ENCODE measurements around the gene PLEKHG3. TPM values are rescaled to one million over a fixed set of nuclear protein-coding genes. Genes with fewer than 3 reads are reported as not detected.
A peak's percentile ranks its signal among the peaks of the same experiment; 100 is the strongest.

PLEKHG3 gene
- total RNA-seq, 1 donor = 11.2 TPM

DNA sequence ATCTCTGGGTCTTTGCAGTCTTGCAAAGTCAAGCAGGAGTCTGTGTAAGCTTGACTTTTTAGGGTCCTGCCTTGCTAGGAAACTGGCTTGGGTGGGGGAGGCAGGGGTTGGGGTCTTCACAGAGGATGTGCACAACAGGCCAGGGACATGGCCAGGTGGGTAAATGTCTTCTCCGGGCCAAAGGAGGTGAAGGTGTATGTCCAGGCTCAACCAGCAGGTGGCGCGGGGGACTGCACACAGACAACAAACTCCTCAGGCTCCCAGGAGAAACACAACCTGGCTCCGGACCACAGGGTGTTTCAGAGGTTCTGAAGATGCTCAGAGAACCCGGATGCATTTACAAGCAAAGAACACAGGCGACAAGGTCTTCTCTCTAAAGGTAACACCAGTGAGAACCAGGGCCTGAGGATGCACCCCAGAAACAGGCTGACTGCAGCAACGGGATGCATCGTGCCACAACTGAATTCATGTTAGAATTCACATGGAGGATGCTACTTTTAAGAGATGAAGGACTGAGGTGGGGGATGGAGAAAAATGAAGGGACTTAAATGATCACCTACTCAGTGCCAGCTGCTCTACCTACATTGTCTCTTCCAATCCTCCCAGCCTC lies 56.0 kb downstream of the PLEKHG3 start:
- TF ChIP-seq, protein P1, sequence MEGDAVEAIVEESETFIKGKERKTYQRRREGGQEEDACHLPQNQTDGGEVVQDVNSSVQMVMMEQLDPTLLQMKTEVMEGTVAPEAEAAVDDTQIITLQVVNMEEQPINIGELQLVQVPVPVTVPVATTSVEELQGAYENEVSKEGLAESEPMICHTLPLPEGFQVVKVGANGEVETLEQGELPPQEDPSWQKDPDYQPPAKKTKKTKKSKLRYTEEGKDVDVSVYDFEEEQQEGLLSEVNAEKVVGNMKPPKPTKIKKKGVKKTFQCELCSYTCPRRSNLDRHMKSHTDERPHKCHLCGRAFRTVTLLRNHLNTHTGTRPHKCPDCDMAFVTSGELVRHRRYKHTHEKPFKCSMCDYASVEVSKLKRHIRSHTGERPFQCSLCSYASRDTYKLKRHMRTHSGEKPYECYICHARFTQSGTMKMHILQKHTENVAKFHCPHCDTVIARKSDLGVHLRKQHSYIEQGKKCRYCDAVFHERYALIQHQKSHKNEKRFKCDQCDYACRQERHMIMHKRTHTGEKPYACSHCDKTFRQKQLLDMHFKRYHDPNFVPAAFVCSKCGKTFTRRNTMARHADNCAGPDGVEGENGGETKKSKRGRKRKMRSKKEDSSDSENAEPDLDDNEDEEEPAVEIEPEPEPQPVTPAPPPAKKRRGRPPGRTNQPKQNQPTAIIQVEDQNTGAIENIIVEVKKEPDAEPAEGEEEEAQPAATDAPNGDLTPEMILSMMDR (IDR thresholded peaks at IDR 0.05; ENCODE audit: insufficient read depth, low read depth, low read length) = peak; percentile 78
- DNase-seq (ENCODE audit: low read depth) = peak; percentile 71
- H3K4me3 ChIP-seq (ENCODE audit: low read depth, low read length) = no peak overlapping the region

GRCh38 chr14:64760916-64761315 lies 56.7 kb downstream of the PLEKHG3 start:
- no peak overlapping the region for H3K4me3 ChIP-seq (ENCODE audit: low read depth, low read length)
- no peak for DNase-seq (ENCODE audit: low read depth)
- TF ChIP-seq, protein P1 (IDR thresholded peaks at IDR 0.05; ENCODE audit: insufficient read depth, low read depth, low read length) = no peak

DNA sequence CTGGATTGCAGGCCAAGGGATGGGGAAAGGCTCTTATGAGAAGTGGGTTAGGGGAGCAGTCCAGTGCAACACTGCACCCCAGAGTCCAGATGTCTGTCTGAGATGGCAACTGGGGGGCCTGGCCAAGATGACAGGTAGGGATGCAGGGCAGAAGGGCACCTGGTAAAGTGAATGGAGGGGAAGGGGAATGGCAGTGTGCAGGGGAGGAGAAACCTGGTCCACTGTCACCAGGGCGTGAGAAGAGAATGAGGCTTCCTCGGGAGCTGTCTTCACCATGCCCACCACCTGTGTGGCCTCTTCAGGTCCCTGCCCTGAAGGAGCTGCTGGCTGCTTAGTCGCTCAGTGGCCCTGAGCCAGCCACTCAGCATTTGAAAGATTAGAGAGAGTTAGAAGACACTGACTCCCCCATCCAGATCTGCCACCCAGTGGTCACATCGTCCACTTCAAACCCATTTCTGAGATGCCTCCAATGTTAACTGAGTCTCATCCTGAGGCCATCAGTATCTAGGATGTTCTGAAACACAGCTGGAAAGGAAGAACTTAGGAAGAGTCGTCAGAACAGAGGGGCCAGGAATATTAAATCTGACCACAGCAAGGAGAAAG lies 57.3 kb downstream of the PLEKHG3 start:
- no peak overlapping the region for H3K4me3 ChIP-seq (ENCODE audit: low read depth, low read length)
- DNase-seq (ENCODE audit: low read depth) = no peak
- TF ChIP-seq, protein P1 (IDR thresholded peaks at IDR 0.05; ENCODE audit: insufficient read depth, low read depth, low read length) = peak; percentile 32

DNA sequence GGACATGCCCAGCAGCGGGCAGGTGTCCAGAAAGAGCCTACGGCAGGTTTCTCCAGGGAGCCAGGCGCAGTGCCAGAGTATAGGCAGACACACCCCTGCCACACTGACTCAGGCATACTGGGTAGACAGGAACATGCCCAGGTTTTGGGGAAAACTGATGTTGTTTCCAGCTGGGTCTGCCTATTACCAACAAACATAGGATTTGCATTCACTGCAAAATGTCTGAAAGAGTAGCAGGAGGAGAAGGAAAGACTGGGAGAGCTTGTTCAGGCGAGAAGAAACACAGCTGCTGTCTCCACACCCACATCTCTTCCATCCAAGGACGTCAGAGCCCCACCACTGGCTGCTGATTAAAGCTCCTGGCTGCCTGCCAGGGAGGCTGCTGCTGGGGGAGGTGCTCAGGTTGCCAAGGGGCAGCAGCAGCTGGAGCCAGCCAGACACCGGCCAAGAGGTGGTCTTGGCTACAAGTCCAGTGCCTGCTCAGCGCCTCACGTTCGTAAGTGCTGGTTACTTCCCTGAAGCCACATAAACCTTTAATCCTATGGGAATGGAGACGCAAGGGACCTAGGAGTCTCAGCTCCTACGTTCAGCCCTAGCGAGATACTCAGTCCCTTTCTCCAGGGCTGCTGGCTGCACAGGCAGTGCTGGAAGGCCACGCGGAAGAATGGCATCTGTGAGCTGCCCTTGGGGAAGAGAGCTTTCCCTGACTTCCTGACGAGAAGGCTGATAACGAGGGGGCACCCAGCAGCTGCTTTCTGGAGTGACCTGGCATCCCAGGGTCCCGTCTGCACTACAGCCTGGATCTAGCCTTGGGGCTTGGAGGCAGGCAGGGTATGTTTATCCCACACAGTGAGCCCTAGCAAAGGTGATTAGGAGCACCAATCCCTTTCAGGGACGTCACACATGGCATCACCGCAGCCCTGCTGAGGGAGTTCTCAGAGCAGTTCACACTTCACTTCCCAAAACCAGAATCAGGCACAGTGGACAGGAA lies 58.1 kb downstream of the PLEKHG3 start:
- TF ChIP-seq, protein P1 (IDR thresholded peaks at IDR 0.05; ENCODE audit: insufficient read depth, low read depth, low read length) = no peak
- DNase-seq (ENCODE audit: low read depth) = peak; percentile 98
- peak overlapping the region; percentile 12 for H3K4me3 ChIP-seq (ENCODE audit: low read depth, low read length)

- TF ChIP-seq, protein P1 (IDR thresholded peaks at IDR 0.05; ENCODE audit: insufficient read depth, low read depth, low read length) = no peak
- DNase-seq (ENCODE audit: low read depth) = peak; percentile 80
- H3K4me3 ChIP-seq (ENCODE audit: low read depth, low read length) = no peak overlapping the region
These were observed 59.0 kb downstream of the PLEKHG3 start for GRCh38 chr14:64763085-64763782.
